GM21825 (cell line): ENCODE data around the gene DNAJB2.
"Not testable (repeated sequence)": the region's sequence is repeated elsewhere in the genome, so short reads cannot be mapped to it uniquely, and the experiment has no call there.

Experiments
- ATAC-seq: cut with Tn5 transposase; IDR thresholded peaks from one replicate; pipeline ENCODE4 v1.9.1; 2021; ENCODE audit warnings: mild to moderate bottlenecking, moderate library complexity; ENCODE audit not compliant: unreplicated experiment

Gene DNAJB2

GRCh38 chr2:219254590-219255201 lies 24.5 kb upstream of the DNAJB2 start:
- ATAC-seq: peak; percentile 22

DNA sequence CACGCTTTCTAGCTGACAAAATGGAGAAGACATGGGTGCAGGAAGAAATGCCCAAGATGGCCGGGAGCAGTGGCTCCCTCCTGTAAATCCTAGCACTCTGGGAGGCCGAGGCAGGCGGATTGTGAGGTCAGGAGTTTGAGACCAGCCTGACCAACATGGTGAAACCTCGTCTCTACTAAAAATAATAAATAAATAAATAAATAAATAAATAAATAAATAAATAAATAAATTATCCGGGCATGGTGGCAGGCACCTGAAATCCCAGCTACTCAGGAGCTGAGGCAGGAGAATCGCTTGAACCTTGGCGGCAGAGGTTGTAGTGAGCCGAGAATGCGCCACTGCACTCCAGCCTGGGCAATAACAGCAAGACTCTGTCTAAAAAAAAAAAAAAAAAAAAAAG lies 20.2 kb upstream of the DNAJB2 start:
- ATAC-seq: not testable (repeated sequence)

- ATAC-seq: no peak
Observed at GRCh38 chr2:219261024-219261855, 17.9 kb upstream of the DNAJB2 start.

- ATAC-seq: no peak
Observed at GRCh38 chr2:219266232-219266631, 12.9 kb upstream of the DNAJB2 start.

GRCh38 chr2:219266886-219267285 lies 12.3 kb upstream of the DNAJB2 start:
- no peak for ATAC-seq

GRCh38 chr2:219268294-219268693 lies 10.9 kb upstream of the DNAJB2 start:
- ATAC-seq: no peak

DNA sequence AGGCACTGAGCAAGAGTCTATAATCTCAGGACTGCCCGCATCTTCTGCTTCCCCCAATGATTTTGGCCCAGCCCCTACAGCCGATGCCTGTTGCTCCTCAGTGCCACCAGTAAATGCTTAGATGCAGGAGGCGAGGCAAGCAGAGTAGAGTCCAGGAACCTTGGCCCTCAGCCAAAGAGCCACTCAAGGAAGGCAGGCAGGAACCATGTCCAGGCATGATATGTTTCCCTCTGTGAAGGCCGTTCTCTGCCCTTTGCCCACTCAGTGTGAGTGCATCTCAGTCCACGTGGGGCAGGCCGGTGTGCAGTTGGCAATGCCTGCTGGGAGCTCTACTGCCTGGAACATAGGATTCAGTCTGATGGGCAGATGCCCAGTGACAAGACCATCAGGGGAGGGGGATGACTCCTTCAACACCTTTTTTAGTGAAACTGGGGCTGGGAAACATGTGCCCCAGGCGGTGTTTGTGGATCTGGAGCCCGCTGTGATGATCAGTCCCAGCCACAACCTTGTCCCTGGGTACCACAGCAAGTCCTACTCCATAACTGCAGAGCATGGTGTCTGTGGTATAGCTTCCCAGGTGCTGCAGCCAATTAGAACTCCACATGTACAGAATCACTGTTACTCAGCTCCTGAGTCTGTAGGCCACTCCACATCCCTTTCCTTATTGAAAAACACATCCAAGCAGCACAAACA lies 9.7 kb upstream of the DNAJB2 start:
- ATAC-seq: no peak

- ATAC-seq: no peak
Observed at GRCh38 chr2:219270055-219270372, 9.2 kb upstream of the DNAJB2 start.

- no peak for ATAC-seq
Observed at GRCh38 chr2:219271021-219271420, 8.1 kb upstream of the DNAJB2 start.

DNA sequence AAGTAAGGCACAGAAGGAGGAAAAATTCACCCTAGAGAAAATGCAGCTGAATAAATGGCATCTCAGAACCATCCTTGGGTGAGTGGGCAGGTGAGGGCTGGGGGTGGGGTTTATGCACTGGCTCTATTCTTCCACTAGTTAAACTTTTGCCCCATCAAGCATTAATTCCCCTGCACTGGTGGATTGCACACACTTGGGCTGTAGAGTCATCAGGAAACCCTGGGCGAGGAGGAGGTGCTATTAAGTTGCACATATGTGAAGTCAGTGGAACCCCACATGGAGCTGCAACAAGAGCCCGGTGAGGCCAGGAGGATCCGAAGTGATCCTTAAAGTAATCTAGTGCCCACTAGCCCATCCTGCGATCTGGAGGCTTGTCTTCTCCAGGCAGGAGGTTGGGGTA lies 6.8 kb upstream of the DNAJB2 start:
- ATAC-seq: no peak

DNA sequence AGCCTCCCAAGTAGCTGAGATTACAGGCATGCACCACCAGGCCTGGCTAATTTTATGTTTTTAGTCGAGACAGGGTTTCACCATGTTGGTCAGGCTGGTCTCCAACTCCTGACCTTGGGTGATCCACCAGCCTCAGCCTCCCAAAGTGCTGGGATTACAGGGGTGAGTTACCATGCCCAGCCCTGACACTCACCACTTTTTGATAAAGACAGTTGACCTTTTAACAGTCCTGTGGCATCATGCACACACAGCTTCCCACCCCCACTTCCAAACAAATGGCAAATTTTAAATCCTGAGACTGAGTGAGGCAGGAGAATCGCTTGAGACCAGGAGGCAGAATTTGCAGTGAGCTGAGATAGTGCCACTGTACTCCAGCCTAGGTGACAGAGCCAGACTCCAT lies 6.2 kb upstream of the DNAJB2 start:
- no peak for ATAC-seq

DNA sequence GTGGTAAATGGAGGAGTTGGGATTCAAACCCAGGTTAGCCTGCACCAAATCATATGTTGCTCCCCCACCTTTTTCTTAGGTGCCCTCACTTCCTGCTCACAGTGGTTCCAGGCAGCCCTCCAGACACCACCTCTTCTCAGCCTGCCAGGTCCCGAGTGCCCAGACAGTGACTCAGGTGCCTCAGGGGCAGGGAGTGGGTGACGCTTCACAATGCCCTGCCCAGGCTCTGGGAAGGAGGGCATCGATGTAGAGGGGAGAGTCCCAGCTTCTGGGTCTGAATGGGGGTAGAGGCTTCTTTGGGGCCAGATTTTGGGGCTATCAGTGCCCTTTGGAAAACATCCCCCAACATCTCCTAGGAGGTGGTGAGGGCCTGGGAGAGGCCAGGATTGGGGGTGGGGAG lies 5.2 kb upstream of the DNAJB2 start:
- ATAC-seq: no peak

DNA sequence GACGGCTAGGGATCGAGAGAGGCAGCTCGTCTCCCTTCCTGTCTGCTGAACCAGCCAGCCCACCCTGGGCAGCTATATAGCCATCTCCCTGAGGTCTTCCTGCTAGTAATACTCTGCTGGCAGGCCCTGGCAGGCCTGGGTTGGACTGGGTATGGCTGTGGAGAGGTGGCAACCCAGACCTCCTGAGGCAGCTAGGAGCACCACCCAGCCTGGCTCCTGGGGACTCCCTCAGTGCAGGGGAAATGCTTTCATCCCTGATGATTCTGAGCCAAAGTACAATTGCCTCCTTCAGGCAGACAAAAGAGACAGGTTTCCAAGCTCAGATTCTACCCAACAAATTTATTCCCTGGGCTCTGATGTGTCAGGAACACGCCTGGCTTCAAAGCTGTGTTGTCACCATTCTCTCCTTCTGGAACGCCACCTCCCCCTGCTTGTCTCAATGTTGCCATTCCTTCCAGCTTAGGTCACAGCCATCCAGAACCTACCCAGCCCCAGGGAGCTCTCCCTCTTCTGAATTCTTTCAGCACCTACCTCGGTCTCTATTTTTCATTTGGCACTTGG lies 4.7 kb upstream of the DNAJB2 start:
- ATAC-seq: no peak

DNA sequence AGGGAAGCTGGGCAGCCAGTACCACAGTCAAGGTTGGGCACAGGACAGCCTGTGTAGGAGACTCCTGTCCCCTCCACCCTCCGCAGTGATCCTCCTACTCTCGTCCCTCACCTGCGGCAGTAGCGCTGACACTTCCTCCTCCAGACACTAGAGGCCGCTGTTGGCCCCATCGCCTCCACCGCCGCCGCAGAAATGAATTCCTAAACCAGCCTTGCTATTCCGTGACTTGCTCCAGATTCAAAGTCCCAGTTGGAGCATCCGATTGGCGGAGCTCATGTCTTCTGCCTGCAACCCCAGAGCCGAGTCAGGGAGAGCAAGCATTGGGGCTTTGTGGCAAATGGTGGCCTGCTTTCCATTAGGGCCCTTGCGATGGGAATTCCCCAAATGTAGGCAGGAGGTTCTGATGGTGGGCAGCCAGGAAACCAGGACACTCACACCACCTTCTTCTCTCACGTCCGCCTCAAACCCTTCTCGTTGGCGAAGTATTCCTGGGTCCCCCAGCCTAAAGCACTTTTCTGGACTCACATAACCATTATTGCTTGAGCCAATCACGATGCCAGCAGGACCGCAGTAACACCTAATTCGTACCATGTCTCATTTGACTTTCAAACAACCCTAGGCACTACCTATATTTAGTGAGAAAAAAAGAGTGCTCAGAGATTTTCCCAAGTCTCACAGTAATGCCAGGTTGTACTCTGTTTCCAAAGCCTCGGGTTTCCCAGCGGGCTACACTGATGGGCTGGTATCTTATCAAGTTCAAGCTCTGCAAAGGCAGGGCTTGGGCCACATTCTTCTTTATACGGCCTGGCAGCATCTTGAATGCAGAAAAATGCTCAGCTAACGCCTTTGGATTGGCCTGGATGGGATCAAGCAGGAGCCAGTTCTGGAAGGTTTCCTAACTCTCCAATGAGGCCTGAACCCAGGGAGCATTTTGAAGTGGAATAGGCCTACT lies 1.2 kb upstream of the DNAJB2 start:
- ATAC-seq: peak; percentile 25

GRCh38 chr2:219278655-219279150 lies 463 bp upstream of the DNAJB2 start:
- ATAC-seq: no peak

- no peak for ATAC-seq
Observed at GRCh38 chr2:219279916-219280516, 850 bp downstream of the DNAJB2 start.

GRCh38 chr2:219280651-219281050 lies 1.5 kb downstream of the DNAJB2 start:
- no peak for ATAC-seq

GRCh38 chr2:219281588-219281987 lies 2.4 kb downstream of the DNAJB2 start:
- no peak for ATAC-seq

DNA sequence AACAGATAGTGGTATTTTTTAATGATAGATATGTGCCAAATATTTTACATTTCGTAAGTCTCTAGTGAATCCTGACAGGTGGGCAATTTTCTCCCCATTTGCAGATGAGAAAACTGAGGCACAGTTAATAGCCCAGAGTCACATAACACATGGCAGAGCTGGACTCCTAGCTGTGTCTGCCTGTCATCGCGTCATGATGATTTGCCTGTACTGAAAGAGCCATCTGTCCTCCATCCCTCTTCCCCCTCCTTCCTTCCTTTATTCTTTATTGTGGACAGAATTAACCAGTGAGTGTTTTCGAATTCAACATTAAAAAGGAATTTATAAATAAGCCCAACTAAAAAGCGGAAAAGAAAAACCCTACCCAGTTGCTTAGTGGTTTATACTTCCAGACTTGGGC lies 3.2 kb downstream of the DNAJB2 start:
- ATAC-seq: no peak

GRCh38 chr2:219282943-219283581 lies 3.9 kb downstream of the DNAJB2 start:
- ATAC-seq: no peak
